Fibroblast of skin of right biceps (primary cell): Measurements from ENCODE around the gene YEATS4.

Source experiments
- DNase-seq: peaks from one replicate; pipeline ENCODE4 v3.0.0-alpha.2; 2013

The YEATS4 gene

GRCh38 chr12:69343357-69343756 lies 16.2 kb upstream of the YEATS4 start:
- no peak for DNase-seq

GRCh38 chr12:69343885-69344612 lies 15.5 kb upstream of the YEATS4 start:
- DNase-seq, result no peak

GRCh38 chr12:69345077-69345476 lies 14.5 kb upstream of the YEATS4 start:
- DNase-seq, result no peak

- DNase-seq, result no peak
Observed at GRCh38 chr12:69345742-69346141, 13.8 kb upstream of the YEATS4 start.

GRCh38 chr12:69348162-69348938 lies 11.2 kb upstream of the YEATS4 start, which contains the start of gene LYZ:
Gene LYZ (plus strand): TSS chr12:69348381. CDS start chr12:69348409, 28 bp downstream.
- DNase-seq, result no peak

- no peak for DNase-seq
Observed at GRCh38 chr12:69350002-69350626, 9.4 kb upstream of the YEATS4 start.

GRCh38 chr12:69350777-69351176 lies 8.8 kb upstream of the YEATS4 start:
- no peak for DNase-seq

- no peak for DNase-seq
Observed at GRCh38 chr12:69351462-69352236, 7.9 kb upstream of the YEATS4 start.

GRCh38 chr12:69352904-69353303 lies 6.6 kb upstream of the YEATS4 start:
- no peak for DNase-seq

GRCh38 chr12:69354172-69354555 lies 5.4 kb upstream of the YEATS4 start:
- no peak for DNase-seq

GRCh38 chr12:69354556-69355187 lies 4.9 kb upstream of the YEATS4 start:
- DNase-seq, result no peak

- DNase-seq, result no peak
Observed at GRCh38 chr12:69355363-69356028, 4.0 kb upstream of the YEATS4 start.

GRCh38 chr12:69360348-69360672 lies 767 bp downstream of the YEATS4 start:
- no peak for DNase-seq

- DNase-seq, result no peak
Observed at GRCh38 chr12:69366796-69367195, 7.3 kb downstream of the YEATS4 start.

- no peak for DNase-seq
Observed at GRCh38 chr12:69368171-69368570, 8.6 kb downstream of the YEATS4 start.

GRCh38 chr12:69383074-69383473 lies 23.5 kb downstream of the YEATS4 start:
- no peak for DNase-seq

- DNase-seq, result no peak
Observed at GRCh38 chr12:69385038-69385437, 25.5 kb downstream of the YEATS4 start.

GRCh38 chr12:69386921-69387320 lies 27.4 kb downstream of the YEATS4 start:
- DNase-seq, result no peak

GRCh38 chr12:69388371-69388770 lies 28.8 kb downstream of the YEATS4 start:
- peak; percentile 64 for DNase-seq

- DNase-seq, result peak; percentile 72
Observed at GRCh38 chr12:69389831-69390230, 30.3 kb downstream of the YEATS4 start.

- peak; percentile 56 for DNase-seq
Observed at GRCh38 chr12:69392179-69392928, 32.8 kb downstream of the YEATS4 start.
